DMS153 treated with DMSO at 0.1 percent for 48 hours (cell line): Measurements from ENCODE around the gene SCN5A.
A peak's percentile ranks its signal among the peaks of the same experiment; 100 is the strongest.
"Not testable (repeated sequence)": the region's sequence is repeated elsewhere in the genome, so short reads cannot be mapped to it uniquely, and the experiment has no call there.

Experiments
- DNase-seq: peaks from one replicate; lab custom pipeline; 2025; ENCODE audit not compliant: unreplicated experiment; lab: John Stamatoyannopoulos, UW

The SCN5A gene

DNA sequence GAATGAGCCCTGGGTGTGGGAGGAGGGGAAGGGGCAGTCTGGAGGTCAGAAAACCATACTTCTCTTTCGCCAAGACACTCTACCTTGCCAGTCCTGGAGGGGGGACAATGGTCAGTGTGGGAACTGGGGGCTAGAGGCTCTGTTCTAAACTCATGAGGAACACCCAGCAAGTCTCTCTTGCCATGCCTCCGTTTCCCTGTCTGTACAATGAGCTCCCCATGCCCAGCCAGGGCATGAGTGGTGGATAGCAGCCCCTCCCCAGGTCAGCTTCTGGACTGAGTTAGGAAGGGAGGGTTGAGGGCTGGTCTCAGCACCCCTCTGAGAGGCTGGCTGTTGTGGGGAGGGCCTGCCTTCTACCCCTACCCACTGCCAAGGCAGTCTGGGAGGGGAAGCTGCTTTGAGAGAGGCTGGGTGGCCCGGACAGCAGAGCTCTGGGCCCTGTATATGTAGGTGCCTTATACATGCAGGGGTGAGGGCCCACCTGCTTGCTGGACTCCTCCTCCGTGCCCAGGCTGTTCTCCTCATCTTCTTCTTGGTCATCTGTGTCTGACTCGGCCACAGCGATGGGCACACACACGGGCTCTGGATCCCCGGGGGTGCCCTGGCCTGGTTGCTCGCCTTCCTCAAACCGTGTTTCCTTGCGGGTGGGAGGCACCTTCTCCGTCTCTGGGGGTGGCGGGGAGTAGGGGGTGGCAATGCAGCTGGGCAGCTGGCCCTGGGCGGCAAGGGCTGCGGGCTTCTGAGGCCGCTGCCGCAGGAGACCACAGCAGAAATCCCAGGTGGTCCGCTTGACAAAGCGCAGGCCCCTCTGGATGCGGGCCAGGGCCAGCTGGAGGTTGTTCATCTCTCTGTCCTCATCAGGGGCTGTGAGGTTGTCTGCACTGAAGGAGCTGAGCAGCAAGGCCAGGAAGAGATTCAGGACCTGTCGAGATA lies 68.8 kb downstream of the SCN5A start:
- no peak for DNase-seq

DNA sequence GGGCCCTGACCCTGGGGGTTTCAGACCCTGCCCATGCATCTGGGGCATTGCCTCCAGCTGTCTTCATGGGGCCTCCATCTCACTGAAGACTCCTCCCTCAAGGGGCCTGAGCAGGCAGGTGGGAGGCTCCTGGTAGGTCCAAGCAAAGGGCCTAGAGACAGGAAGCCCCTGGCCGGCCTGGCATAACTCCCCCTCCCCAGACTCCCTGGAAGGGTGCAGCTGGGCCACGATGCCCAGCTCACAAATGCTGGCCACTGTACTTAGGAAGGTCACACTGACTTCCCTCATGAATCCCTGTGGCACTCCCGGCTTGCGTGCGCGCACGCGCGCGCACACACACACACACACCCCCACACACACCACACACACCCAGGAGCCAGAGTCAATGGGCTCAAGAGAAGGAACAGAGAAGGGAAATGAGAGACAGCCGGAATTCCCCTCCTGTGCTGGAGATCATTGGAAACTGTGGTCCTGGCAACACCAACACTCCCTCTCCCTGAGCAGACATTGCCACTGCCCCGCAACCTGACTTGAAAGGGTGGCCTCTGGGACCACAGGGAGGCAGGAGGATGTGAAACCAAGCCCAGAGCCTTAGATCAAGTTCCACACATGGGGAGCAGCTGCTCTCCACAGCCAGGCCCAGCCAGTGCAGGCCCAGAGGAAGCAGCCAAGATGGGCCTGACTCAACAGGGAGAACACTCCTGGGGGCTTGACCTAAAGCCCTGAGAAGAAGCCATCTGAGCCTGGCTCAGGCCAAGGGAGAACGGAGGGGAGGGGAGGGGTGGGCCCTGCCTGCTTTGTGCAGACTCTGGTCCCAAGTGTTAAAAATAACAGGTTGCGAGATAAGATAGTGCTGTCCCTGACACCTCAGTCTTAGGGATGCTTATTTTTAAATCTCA lies 69.7 kb downstream of the SCN5A start:
- DNase-seq, result no peak

DNA sequence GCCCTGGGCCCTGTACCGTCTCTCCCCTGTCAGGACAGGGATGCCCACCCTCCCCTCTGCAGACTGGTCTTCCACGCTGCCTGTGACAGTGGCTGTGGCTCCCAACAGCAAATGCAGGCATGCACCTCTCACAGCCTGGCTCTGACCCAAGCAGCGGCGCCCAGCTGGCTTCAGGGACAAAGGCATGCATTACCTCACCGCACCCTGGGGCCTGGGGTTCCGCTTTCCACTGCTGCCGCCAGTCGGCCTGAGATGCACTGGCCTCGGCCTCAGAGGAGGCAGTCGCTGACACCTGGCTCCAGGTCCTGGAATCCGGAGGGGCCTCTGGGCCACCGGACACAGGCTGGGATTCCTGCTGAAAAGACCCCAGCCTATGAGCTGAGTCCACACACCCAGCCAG lies 70.3 kb downstream of the SCN5A start:
- DNase-seq, result peak; percentile 19

DNA sequence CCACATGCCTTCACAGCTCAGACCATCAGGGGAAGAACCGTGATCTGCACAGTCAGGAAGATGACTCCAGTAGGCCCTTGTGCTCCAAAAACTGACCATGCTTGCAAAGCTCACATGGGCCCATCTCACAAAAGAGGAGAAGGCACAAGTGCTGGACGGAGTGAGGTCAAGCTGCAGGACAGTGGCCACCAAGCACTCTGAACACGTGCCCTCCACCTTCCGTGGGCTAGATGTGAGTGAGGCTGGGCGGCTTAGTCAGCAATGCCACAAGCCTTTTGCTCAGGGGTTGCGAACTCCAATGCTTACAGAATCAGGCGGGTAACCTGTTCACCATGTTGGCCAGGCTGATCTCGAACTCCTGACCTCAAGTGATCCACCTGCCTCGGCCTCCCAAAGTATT lies 70.9 kb downstream of the SCN5A start:
- DNase-seq, result no peak

DNA sequence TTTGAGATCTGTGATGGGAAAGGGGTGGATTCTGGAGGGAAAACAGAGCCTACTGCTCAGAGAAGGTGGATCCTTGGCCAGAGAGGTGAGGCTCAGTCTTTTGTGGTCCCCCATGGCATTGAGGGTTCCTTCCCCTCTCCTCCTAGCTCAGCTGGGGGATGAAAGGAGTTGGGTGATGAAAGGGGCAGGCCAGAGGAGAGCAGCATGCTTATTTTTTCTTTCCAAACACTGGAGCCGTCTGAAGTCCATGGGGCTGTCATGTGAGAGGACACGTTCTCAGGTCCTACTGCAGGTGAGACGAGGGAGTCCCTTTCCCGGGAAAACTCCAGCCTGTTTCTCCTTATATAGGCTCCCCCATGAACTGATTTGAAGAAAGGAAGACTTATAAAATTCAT lies 71.4 kb downstream of the SCN5A start:
- no peak for DNase-seq

DNA sequence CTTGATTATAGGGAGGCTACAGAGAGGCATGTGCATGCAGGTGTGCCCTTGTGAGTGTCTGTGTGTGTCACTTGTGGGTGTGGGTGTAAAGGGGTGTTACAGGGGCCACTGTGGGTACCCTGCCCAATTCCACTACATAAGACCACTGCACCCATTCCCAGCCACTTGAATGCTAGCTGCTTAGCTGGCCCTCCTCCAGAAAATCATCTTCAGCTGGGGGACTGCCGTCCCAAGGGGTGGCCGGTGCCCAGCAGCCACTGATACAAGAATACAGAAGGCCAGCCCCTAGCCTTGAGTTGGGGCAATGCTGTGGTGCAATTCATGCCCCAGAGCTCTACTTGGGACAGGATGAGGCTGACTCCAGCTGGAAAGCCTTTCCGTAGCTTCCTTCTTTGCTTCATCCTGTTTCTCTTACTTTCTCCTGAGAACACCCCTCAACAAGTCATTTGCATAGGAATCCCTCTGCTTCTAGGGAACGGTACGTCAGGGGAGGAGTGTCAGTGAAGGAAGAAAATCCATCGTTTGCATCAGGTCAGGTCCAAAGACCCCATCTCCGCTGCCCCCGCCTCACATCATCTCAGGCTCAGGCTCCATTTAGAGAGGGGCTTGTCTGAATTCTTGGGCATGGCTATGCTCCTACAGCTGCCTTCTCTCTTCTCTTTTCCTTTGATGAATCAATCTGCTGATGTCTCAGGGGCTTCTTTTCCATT lies 72.0 kb downstream of the SCN5A start:
- no peak for DNase-seq

DNA sequence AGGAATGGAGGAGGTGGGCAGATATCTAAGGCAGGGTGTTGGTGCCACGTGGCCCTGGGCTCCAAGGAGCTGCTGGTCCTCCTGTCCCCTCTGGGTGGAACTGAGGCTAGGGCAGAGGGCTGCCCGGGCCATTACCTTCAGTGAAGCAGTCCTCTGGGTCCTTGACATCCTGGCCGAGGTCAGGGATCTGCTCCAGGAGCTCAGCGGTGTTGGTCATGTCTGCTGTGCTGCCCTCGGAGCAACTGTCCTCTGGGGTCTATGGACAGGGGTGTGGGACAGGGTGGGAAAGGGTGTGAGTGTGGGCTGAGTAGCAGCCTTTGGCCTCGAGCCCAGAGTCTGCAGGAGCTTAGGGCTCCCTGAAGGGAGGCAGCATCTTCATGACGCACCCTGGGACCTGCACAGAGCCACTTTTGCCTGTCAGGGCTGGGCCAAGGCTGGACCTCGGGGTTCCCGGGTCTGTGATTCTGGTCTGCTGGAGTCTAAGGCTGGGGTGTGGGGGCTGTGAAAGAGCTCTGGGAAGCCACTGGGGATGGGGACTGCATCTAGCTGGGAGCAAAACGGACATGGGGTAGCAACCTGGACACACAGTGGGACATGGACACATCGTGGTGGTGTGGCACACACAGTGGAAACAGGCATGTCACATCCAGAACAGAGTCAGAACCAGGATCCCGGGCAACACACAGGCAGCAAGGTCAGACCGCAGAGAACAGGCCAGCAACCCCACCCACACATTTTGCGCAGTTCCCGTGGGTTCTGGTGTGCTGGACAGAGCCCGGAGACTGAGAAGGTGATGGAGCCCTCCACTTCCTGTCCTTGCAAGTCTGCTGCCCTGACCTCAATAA lies 72.7 kb downstream of the SCN5A start:
- DNase-seq, result no peak

DNA sequence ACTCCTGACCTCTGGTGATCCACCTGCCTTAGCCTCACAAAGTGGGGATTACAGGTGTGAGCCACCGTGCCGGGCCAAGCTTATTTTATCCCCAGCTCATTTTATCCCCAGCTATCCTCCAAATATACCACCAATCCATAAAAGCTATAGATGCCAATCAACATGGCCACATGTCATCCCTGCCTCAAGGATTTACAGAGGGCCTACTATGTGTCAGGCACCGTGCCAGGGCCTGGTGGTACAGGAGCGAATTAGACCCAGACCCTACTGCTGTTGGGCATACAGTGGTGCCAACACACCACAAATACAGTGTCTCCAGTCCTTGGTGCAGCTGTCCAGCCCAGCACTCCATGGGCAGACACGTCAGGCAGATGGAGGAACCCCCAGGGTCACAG lies 73.4 kb downstream of the SCN5A start:
- DNase-seq, result no peak

DNA sequence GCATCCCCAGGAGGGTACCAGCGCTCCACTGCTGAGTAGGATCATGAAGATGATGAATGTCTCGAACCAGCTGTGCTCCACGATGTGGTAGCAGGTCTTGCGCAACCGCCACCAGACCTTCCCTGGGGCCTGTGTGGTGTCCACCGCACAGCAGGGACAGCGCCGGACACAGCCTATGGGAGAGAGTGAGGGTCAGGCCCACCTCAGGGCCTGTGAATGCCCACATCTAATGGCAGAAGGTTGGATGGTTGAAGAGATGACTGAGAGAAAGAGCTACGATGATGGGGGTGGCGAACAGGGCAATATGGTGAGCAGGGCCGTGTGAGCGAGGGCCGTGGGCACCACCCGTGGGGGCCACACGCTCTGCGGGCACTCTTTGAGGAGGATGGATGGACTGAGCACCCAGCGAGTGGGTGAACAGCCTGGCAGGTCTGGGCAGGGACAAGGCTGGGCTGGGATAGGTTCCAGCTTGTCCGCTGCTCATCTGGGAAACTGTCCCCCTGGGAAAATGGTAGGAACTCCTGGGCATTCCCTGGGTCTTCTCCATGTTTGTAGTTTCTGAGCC lies 74.1 kb downstream of the SCN5A start:
- DNase-seq, result no peak

DNA sequence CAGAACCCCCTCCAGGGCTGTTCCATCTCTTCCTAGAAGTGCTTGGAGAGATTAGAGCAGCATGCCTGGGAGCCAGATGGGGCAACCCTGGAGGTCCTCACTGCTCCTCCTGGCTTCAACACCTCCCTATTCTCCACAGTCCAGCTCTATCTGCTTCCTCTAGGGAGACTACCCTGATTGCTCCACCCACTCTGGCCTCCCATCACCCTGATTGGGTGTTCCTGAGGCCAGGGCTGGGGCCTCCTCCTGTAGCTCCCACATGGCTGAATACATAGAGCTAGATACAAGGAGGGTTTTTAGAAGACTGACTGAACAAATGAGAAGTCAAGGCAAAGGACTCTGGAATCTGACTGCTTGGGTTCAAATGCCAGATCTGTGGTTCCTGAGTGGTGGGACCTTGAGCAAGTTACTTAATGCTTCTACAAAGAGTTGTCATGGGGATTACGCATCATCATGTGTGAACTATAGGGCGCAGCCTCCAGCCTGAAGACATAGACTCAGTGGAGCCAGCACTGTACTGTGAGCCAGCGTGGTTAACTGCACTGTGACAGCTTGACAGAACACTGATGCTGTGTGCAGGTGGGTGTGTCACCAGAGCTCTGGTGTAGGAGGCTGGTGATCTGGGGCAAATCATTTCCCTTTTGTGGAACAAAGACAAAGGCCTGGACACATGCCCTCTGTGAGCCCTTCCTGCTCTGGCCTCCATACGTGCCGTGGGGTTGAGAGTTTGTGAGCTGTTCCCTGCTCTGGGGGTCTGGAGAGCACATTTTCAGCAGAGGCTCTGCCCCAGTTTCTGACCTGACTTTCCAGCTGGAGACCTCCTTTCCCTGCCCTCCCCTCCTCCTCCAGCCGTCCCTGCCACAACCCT lies 74.8 kb downstream of the SCN5A start:
- no peak for DNase-seq

DNA sequence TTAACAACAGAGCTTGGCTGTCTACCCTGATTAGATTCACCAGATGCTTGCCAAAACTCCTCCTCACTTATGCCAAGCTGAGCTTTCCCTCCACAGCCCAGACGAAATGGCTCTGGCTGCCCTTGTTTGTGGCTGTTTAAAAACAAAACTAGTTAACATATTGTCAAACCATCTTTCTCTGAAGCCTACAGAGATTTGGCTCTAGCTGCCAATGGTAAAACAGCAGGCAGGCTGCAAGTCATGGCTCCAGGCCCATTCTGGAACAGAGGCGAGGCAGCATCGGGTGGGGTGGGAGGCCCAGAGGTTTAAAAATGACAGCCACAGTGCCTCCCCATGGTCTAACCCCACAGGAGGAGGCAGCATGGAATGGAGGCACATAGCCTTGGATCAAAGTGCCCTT lies 75.9 kb downstream of the SCN5A start:
- DNase-seq, result no peak

DNA sequence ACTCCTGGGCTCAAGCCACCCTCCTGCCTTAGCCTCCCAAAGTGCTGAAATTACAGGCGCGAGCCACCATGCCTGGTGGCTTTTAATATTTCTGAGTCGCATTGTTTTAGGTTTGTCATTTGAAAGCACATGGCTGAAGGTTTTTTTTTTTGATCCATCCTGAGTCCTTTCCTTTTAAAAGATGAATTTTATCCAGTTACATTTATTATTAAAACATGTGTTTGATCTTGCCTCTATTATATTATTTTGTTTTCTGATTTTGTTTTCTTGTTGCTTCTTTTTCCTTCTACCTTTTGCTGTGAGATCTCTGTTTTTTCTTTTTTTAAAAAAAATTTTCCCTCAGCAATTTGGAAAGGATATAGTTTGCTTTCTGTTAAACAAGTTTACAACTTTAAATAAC lies 76.4 kb downstream of the SCN5A start:
- no peak for DNase-seq

DNA sequence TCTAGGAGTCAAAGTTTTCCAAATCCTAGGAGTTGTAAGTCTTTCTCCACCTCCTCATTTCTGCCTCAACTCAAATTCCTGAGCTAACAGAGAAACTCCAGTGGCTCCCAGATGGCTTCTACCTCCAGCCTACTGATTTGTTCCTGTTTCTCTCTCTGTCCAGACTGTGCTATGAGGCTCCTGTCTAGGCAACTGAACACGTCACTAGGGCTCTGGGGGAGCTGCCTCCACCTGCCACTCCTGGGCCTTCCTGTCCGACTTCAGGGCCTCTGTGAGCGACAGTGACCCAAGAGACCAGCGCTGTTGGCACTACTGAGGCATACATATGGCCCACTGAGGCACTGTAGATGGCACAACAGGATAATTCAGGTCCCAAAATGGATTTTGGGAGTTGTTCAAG lies 82.0 kb downstream of the SCN5A start:
- no peak for DNase-seq

DNA sequence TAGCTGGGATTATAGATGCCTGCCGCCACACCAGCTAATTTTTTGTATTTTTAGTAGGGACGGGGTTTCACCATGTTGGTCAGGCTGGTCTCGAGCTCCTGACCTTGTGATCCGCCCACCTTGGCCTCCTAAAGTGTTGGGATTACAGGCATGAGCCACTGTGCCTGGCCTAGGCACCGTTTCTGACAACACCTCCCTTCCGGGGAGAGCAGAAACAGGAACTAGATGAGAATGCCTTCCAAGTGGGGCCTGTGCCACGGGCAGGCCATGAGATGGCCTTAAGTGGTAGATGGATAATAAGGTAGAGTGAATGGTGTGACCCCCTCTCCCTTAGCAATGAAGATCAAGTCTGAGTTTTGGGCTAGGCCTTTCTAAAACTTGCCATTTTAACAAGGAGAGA lies 82.7 kb downstream of the SCN5A start:
- DNase-seq, result not testable (repeated sequence)

DNA sequence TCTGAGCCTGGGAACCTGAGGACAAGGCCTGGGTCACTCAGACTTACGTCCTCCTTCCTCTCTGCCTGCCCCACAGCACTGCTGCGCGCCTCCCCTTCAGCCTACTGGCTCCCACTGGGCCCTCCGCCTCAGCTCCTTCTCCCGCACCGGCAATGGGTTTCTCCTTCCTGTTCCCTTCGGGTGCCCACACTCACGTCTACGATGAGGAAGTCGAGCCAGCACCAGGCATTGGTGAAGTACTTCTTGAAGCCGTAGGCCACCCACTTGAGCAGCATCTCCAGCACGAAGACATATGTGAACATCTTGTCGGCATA lies 83.3 kb downstream of the SCN5A start:
- DNase-seq, result no peak

DNA sequence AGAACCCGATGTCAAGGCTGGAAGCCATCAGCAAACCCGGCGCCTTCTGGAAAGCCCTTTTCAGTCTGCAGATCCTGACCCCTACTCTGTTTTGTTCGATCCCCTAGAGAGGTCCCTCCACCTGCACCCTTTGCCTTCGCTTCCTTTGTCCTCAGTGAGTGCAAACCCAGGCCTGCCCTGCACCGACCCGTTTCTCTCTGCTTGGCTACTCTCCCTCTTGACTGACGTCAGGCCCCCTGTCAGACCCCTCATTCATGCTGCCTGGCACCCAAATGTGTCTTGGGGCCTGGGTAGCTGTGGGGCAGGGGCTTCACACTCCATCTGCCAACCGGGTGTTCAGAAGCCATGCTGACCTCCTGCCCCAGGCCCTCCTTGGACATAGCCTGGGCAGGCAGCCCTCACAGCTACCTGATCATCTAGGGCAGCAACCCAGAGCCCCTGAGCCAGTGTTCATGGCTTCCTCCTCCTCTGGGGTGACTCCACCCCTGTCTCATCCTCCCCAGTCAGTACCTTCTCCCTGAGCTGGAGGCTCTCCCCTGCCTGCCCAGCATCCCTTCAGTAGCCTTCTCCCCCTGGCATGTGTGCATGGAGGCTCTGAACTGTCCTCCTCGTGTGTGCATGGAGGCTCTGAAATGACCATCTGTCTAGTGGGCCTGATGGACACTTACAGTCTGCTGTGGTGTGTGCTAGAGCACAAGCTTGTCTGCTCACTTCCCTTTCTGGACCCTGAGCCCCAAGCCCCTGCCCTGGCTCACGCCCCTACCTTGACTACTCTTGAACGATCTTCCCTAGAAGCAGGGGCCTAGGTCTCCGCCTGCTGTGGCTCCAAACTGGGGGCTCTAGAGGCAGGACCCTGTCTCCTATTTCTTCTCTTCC lies 83.9 kb downstream of the SCN5A start:
- DNase-seq, result no peak

DNA sequence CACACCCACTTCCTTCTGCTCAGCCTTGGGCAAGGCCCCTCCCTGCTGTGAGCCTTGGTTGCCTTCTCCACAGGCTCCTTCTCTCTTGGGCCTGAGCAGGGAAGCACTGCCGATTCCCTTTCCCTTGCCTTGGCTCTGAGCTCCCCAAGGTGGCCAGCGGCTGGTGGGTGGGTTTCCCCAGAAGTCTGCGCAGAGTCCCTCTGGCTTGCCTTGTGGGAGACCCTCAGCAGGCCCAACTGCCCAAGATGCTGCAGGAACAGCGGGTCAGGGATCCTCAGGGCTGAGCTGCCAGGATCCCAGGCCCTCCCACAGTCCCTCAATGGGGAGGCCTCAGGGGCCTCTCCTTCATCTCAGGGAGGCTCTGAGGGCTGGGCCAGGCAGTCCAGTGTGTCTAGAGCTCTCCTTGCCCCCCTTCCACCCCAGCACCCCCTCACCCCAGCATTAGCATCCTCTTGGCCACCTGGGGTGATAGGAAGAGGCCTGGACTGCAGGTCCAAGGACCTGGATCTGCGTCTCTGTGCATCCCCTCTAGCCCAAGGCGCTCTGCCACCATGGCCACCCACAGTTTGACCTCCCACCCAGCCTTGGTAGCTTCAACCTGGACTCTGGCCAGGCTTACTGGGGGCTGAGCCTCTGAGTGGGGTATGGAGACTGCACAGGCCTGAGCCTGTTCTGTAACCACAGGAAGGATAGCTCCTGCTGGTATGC lies 84.7 kb downstream of the SCN5A start:
- DNase-seq, result no peak

DNA sequence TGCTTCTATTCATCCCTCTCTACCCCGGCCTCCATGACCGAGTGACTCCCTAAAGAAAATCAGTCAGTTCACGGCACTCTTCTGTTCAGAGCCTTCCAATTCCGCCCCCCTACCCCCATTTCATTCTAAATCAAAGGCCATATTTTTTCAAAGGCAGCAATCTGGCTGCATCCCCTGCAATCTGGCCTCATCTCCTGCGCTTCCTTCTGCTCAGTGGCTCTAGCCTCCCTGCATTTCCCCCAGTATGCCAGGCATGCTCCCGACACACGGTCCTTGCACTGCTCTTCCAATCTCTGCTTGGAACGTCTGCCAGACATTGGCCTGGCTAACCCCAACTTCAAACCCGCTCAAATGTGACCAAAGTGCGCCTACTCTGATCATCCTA lies 85.6 kb downstream of the SCN5A start:
- no peak for DNase-seq
